Activated naive CD8-positive, alpha-beta T cell treated with anti-CD3 and anti-CD28 coated beads, Interleukin-2, amount 10 ng/mL, durations not matched to agents 7 days and 5 days (primary cell): ENCODE data around the gene TTC23. TPM values are rescaled to one million over a fixed set of nuclear protein-coding genes. Genes with fewer than 3 reads are reported as not detected.
"Not testable (repeated sequence)": the region's sequence is repeated elsewhere in the genome, so short reads cannot be mapped to it uniquely, and the experiment has no call there.

Experiments
- ATAC-seq: fragments of 150-1000 bp; cut with Tn5 transposase; one replicate; pipeline ENCODE4 v1.10.0; 2021; ENCODE audit warnings: low read depth, moderate library complexity
- POLR2A ChIA-PET: fragments of 350-600 bp; sonication (Branson Sonifier 250); formaldehyde crosslinking; loops from one replicate; lab custom pipeline; 2021; ENCODE audit warnings: antibody characterized with exemption; lab: Charles Lee
- DNase-seq: peaks from one replicate; pipeline ENCODE4 v3.0.0; 2021
- H3K27ac Mint-ChIP-seq: one replicate; pipeline ENCODE4 v1.8.0; 2022; ENCODE audit warnings: mild to moderate bottlenecking, mixed read lengths
- H3K27me3 Mint-ChIP-seq: one replicate; pipeline ENCODE4 v1.8.0; 2022; ENCODE audit warnings: mild to moderate bottlenecking, moderate library complexity, mixed read lengths
- H3K36me3 Mint-ChIP-seq: one replicate; pipeline ENCODE4 v1.8.0; 2021; ENCODE audit warnings: mild to moderate bottlenecking, mixed read lengths
- H3K4me1 Mint-ChIP-seq: one replicate; pipeline ENCODE4 v1.8.0; 2021; ENCODE audit warnings: mixed read lengths
- H3K4me3 Mint-ChIP-seq: one replicate; pipeline ENCODE4 v1.8.0; 2022; ENCODE audit warnings: mild to moderate bottlenecking, moderate library complexity, mixed read lengths
- H3K9me3 Mint-ChIP-seq: one replicate; pipeline ENCODE4 v1.8.0; 2021; ENCODE audit warnings: mixed read lengths
- total RNA-seq, 2 experiments: library from RNA; stranded (reverse); gene quantifications; one replicate each; pipeline ENCODE4 v1.2.3, GENCODE V29; 2021

The TTC23 gene
- total RNA-seq, 2 experiments from 2014 or later = 0.61 to 0.82 TPM

- Mint-ChIP-seq H3K27ac (no peak overlapping the region), H3K9me3 (no peaks in the 10 kb centered on the region), H3K27me3 (peaks cover 25% of the 10 kb centered on the region), H3K4me1 (no peaks in the 10 kb centered on the region), H3K4me3 (no peak overlapping the region), H3K36me3 (no peaks in the 10 kb centered on the region)
- DNase-seq (no peak), ATAC-seq (no peak)
- POLR2A ChIA-PET = no interaction called here
These were observed 41.7 kb downstream of the TTC23 start for GRCh38 chr15:99207672-99208071.

DNA sequence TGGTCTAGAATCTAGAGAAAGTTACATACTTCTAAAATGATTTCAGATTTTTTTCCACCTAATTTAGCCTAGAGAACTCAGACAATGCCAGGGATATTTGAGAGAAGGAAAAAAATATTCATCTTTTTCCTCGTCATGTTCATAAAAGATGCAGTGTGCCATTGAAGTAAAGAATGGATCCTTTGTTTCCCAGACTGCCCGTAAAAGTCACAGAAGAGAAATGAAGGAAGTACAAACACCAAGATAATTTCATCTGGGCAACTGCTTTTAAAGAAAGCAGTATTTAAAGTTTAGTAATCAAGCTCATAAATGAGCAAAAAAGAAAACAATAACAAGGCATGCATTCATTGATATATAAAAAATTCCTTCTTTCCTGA is 47.2 kb downstream of the TTC23 start:
- no peaks in the 10 kb centered on the region for H3K36me3 Mint-ChIP-seq
- H3K4me3 Mint-ChIP-seq = no peak overlapping the region
- POLR2A ChIA-PET = no interaction called here
- no peaks in the 10 kb centered on the region for H3K9me3 Mint-ChIP-seq
- ATAC-seq = no peak
- DNase-seq = no peak
- H3K27me3 Mint-ChIP-seq = peaks cover 12% of the 10 kb centered on the region
- H3K4me1 Mint-ChIP-seq = peaks cover 3% of the 10 kb centered on the region
- H3K27ac Mint-ChIP-seq = no peak overlapping the region

DNA sequence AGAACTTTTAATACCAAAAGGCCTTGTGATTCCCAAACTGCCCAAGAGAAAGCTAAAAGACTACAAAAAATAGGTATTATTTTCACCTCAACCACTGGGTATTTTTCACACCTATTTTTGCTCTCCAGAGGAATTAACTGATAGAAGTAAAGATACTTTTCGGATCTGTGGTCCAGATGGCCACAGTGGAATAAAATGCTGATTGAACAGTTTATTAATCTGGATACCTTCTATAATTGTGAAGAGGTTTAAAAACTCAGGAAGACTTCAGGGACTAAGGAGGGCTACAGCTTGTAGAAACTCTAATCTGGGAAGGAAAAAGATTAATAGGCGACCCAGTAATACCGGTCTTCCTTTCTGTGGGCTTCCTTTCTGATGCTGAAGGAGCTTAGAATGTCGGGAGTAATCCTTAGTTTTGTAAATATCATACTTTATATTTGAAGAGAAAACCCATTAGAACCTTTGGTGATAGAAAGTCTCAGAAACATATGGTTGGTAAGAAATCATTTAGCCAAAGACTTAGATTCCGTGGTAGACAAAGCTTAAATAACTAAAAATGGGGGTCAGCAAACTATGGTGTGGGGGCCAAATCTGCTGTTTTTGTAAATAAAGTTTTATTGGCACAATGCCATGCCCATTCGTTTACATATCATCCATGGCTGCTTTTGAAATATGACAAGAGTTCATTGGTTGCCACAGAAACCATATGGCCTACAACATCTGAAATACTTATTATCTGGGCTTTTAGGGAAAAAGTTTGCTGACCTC is 47.8 kb downstream of the TTC23 start:
- DNase-seq (no peak), ATAC-seq (no peak)
- H3K36me3 Mint-ChIP-seq = no peaks in the 10 kb centered on the region
- no peak overlapping the region for H3K27ac Mint-ChIP-seq
- H3K27me3 Mint-ChIP-seq = peaks cover 10% of the 10 kb centered on the region
- POLR2A ChIA-PET = no interaction called here
- peaks cover 3% of the 10 kb centered on the region for H3K4me1 Mint-ChIP-seq
- no peak overlapping the region for H3K4me3 Mint-ChIP-seq
- H3K9me3 Mint-ChIP-seq = no peaks in the 10 kb centered on the region

DNA sequence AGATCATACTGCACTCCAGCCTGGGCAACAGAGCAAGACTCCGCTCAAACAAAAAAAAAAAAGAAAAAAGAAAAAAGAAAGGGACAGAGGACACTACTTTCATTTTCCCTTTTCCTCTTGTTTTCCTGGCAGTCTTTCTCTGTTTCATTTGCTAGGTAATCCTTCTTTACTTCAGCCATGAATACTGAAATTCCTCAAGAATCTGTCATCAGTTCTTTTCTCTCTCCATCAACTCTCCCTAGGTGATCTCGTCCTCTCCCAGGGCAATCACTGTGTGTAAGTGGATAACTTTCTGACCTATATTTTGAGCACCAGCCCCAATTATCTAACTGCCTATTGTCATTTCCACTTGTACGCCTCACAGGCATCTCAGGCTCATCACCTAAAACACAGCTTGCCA is 51.5 kb downstream of the TTC23 start:
- H3K27me3 Mint-ChIP-seq = peaks cover 5% of the 10 kb centered on the region
- ATAC-seq (no peak), DNase-seq (no peak)
- peaks cover 2% of the 10 kb centered on the region for H3K36me3 Mint-ChIP-seq
- no peak overlapping the region for H3K4me3 Mint-ChIP-seq
- POLR2A ChIA-PET = no interaction called here
- peaks cover 3% of the 10 kb centered on the region for H3K9me3 Mint-ChIP-seq
- H3K4me1 Mint-ChIP-seq = peaks cover 3% of the 10 kb centered on the region
- no peak overlapping the region for H3K27ac Mint-ChIP-seq

GRCh38 chr15:99192181-99192580 is 57.2 kb downstream of the TTC23 start:
- H3K4me3 Mint-ChIP-seq, H3K4me1 Mint-ChIP-seq, POLR2A ChIA-PET, H3K27ac Mint-ChIP-seq, DNase-seq, ATAC-seq, H3K9me3 Mint-ChIP-seq, H3K27me3 Mint-ChIP-seq, H3K36me3 Mint-ChIP-seq: not testable (repeated sequence)

GRCh38 chr15:99187936-99188335 is 61.4 kb downstream of the TTC23 start:
- Mint-ChIP-seq H3K9me3 (peaks cover 6% of the 10 kb centered on the region), H3K36me3 (peaks cover 6% of the 10 kb centered on the region), H3K4me1 (peaks cover under 1% of the 10 kb centered on the region), H3K27me3 (peaks cover 9% of the 10 kb centered on the region), H3K27ac (no peak overlapping the region), H3K4me3 (no peak overlapping the region)
- POLR2A ChIA-PET = no interaction called here
- DNase-seq (no peak), ATAC-seq (no peak)

GRCh38 chr15:99185414-99186130 is 63.8 kb downstream of the TTC23 start:
- no peak for DNase-seq
- Mint-ChIP-seq H3K36me3 (no peaks in the 10 kb centered on the region), H3K9me3 (no peaks in the 10 kb centered on the region), H3K4me1 (peaks cover 3% of the 10 kb centered on the region), H3K27ac (no peak overlapping the region), H3K27me3 (peaks cover 15% of the 10 kb centered on the region), H3K4me3 (no peak overlapping the region)
- no peak for ATAC-seq
- POLR2A ChIA-PET = no interaction called here

DNA sequence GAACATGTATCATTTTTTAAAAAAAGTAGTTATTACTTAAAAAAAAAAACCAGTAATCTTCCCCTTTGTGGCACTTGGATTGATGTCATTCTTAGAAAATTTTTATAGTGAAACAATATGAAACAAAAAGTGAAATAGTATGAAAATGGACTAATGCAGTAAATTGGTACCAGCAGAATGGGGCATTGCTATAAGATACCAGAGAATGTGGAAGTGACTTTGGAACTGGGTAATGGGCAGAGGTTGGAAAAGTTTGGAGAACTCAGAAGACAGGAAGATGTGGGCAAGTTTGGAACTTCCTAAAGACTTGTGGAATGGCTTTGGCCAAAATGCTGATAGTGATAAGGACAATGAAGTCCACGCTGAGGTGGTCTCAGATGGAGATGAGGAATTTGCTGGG is 66.6 kb downstream of the TTC23 start:
- no peak overlapping the region for H3K27ac Mint-ChIP-seq
- H3K27me3 Mint-ChIP-seq = peaks cover 12% of the 10 kb centered on the region
- H3K4me1 Mint-ChIP-seq = peaks cover 3% of the 10 kb centered on the region
- no peaks in the 10 kb centered on the region for H3K9me3 Mint-ChIP-seq
- H3K4me3 Mint-ChIP-seq = no peak overlapping the region
- DNase-seq (no peak), ATAC-seq (no peak)
- no peaks in the 10 kb centered on the region for H3K36me3 Mint-ChIP-seq
- POLR2A ChIA-PET = no interaction called here

GRCh38 chr15:99181545-99181971 is 67.8 kb downstream of the TTC23 start:
- POLR2A ChIA-PET = interaction anchor here (0.5 kb wide), 1 partner anchor 211 kb away, joined by 3 read pairs; no protein-coding TSS in a partner anchor
- Mint-ChIP-seq H3K27me3 (peaks cover 10% of the 10 kb centered on the region), H3K4me1 (peaks cover 3% of the 10 kb centered on the region), H3K27ac (no peak overlapping the region), H3K9me3 (no peaks in the 10 kb centered on the region), H3K36me3 (no peaks in the 10 kb centered on the region), H3K4me3 (no peak overlapping the region)
- ATAC-seq = no peak
- DNase-seq = no peak

DNA sequence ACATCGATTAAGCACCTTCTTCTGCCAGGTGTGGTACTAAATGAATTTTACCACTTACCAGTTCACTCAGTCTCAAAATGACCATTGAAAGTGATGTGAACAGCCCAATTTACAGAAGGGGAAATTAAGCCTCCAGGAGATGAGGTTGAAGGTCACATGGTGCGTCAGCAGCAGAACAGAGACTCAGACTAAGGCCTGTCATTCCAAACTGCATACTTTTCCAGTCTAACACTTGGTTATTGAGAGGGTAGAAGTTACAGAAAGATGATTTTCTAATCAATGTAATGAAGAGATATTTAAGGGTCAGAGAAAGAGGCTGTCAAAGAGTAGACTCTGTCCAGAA is 68.4 kb downstream of the TTC23 start:
- no peaks in the 10 kb centered on the region for H3K9me3 Mint-ChIP-seq
- no peaks in the 10 kb centered on the region for H3K36me3 Mint-ChIP-seq
- peaks cover 10% of the 10 kb centered on the region for H3K27me3 Mint-ChIP-seq
- DNase-seq = no peak
- H3K4me1 Mint-ChIP-seq = peaks cover 3% of the 10 kb centered on the region
- ATAC-seq = no peak
- POLR2A ChIA-PET = interaction anchor here (0.5 kb wide), 1 partner anchor 210 kb away, joined by 3 read pairs; no protein-coding TSS in a partner anchor
- no peak overlapping the region for H3K4me3 Mint-ChIP-seq
- H3K27ac Mint-ChIP-seq = no peak overlapping the region

DNA sequence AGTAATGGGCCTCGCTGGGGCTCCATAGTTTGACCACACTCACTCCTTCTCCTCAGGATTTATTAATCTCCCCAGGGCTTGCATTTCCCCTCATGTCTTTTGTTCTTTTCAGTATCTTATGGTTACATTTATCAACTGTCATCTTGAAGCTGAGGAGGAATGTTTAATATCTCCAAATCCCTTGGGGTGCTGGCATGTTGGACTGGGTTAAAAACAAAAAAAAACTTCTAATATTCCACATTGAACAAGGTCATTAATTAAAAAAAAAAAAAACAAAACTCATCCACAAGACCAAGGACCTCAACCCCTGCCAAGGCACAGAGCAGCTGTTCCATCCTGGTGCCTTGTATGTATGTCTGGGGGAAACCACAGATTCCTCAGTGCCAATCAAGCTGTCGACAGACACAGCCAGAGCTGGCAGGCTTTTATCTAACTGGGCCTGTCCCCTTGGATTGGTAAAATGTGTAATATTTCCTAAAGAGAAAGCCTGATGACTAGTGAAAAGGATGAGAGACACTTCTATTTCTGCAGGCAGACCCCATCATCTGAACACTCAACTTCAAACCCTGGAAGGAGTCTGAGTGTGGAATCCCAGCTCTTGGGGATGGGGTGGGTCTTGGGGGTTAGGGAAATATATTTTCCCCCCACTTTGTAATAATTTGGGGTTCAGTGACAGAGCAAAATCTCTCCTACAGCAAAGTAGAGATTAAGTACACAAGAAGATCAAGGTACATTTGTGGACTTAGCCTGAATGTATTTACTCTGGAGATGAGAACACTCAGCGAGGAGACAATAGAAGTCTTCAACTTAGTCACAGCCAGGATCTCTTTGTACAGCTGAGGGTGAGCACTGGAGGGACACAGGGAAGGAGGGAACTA is 69.1 kb downstream of the TTC23 start:
- DNase-seq (no peak), ATAC-seq (no peak)
- no peaks in the 10 kb centered on the region for H3K9me3 Mint-ChIP-seq
- H3K4me1 Mint-ChIP-seq = peaks cover 3% of the 10 kb centered on the region
- H3K4me3 Mint-ChIP-seq = no peak overlapping the region
- POLR2A ChIA-PET = no interaction called here
- H3K27me3 Mint-ChIP-seq = peaks cover 10% of the 10 kb centered on the region
- H3K36me3 Mint-ChIP-seq = no peaks in the 10 kb centered on the region
- no peak overlapping the region for H3K27ac Mint-ChIP-seq

DNA sequence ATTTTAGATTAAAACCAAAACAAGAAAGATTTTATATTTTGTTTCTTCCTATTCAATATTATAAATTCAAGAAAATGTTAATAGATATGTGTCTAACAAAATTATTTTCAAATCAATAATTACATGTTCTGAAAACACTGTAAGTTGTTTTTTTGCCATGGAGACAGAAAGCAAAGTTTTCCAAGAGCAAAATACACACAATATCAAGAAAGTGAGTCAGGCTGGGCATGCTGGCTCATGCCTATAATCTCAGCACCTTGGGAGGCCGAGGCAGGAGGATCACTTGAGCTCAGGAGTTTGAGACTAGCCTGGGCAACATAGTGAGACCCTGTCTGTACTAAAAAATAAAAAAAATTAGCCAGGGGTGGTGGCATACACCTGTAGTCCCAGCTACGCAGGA is 71.7 kb downstream of the TTC23 start:
- DNase-seq (no peak), ATAC-seq (no peak)
- Mint-ChIP-seq H3K4me1 (no peaks in the 10 kb centered on the region), H3K9me3 (no peaks in the 10 kb centered on the region), H3K27me3 (peaks cover 8% of the 10 kb centered on the region), H3K27ac (no peak overlapping the region), H3K36me3 (no peaks in the 10 kb centered on the region), H3K4me3 (no peak overlapping the region)
- POLR2A ChIA-PET = no interaction called here

DNA sequence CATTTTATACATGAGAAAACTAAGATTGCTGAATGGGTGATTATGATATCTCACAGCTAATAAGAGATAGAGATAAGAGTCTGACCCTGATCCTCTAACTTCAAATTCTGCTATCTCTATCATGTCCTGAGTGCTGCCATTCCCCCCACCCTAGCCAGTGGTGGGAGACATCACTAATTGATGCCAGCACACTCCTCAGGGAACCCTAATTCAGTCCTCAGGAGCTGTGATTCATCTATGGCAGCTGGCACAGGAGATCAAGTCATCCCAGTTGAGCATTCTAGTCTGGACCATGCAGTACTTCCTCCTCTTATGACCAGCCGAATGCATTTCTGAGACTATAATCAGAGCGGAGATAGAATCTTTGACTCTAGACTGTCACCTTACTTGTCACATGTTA is 72.6 kb downstream of the TTC23 start:
- Mint-ChIP-seq H3K4me3 (no peak overlapping the region), H3K4me1 (no peaks in the 10 kb centered on the region), H3K27me3 (peaks cover 8% of the 10 kb centered on the region), H3K9me3 (no peaks in the 10 kb centered on the region), H3K36me3 (no peaks in the 10 kb centered on the region), H3K27ac (no peak overlapping the region)
- POLR2A ChIA-PET = no interaction called here
- DNase-seq = no peak
- ATAC-seq = no peak
